GM18526 (cell line): ENCODE data around the gene CLHC1.

Experiments
- POLR2A ChIP-seq: IDR thresholded peaks from 3 replicates; pipeline ENCODE4 v1.6.1; 2011; ENCODE audit not compliant: insufficient read length; ENCODE audit errors: extremely low read depth

The CLHC1 gene

DNA sequence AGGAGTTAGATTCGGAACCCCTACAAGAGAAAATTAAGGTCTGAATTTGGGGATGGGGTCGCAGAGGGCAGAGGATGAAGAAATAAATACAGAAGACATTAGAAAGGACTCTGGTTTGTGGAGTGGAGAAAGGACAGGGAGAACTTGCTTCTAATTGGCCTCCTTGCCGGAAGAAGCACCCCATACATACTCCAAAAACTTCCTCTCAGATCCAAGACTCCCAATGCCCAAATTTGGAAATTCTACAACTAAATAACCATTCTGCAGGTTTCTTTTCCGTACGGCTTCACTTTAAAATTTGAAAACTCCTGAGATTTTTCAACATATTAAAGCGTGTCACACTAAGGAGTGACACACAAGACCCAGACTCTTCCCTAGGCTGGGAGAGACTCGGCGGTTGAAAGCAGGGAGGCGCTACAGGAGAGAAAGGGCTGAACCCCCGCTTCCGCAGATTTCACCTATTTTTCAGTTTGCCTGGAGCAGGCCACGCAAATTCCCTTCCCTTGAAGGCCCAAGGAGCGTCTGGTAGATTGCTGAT is 478 bp downstream of the CLHC1 start:
- no peak for TF ChIP-seq POLR2A

DNA sequence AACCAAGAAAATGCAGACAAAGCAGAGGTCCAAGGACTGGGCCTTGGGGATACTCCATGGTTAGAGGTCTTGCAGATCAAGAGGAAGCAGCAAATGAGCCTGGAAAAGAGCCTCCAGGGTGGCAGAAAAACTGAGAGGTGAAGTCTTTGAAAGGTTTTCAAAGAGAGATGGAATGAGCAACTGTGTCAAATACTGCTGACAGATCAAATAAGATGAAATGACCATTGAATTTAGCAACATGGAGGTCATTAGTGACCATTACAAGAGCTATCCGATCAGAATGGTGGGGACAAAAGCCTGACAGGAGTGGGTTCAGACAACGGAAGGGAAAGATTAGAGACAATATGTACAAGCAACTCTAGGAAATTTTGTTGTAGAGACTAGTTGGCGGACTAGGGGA is 1.5 kb downstream of the CLHC1 start:
- no peak for TF ChIP-seq POLR2A

DNA sequence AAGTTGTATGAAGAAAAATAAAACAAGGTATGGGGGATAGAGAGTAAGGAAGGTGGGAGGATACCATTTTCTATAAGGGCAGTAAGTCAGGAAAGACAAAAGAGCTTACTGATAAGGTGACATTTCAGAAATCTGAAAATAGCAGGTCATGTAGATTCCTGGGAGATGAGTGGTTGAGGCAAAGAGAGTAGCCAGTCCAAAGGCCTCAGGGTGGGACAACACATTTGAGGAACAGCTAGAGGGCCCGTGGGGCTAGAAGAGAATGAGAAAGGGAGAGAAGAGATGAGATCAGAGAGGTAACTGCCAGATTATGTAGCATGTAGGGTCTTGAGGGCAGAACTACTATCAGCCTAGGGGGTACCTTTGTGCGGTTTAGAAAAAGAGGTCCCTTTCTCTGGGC is 2.9 kb downstream of the CLHC1 start:
- TF ChIP-seq POLR2A = no peak

DNA sequence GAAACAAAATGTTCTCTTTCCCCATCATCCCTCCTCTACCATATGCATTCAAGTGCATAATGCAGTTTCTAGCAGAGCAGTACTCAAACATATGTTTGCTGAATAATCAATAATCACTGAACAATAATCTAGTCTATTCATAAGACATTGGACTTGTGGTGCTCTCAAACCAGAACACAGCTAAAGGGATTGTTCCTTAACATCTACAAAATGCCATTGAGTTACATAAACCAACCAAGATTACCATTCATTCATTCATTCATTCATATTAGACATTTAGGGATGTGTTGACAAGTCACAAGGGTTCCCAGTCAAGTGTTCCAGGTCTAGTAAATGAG is 3.9 kb downstream of the CLHC1 start:
- no peak for TF ChIP-seq POLR2A

DNA sequence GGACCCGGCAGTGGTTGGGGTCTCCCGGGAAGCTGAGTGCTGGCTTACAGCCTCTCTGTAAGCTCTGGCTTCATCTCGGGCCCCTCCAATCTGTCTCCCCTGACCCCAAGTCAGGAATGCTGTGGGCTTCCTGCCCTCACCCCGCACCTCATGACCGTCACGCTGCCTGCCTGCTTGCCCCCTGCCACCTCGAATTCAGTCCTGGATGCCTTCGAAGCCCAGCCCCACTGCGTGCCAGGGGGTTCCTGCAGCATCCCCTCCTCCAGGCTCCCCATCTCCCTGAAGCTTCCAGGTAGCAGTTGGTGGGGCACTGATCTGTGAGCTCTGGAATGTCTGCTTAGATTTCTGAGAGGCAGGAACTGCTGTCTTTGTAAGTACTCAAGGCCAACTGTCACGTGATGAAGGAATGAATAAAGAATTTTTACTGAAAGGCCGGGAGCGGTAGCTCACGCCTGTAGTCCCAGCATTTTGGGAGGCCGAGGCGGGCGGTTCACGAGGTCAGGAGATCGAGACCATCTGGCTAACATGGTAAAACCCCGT is 6.5 kb downstream of the CLHC1 start:
- TF ChIP-seq POLR2A = no peak

DNA sequence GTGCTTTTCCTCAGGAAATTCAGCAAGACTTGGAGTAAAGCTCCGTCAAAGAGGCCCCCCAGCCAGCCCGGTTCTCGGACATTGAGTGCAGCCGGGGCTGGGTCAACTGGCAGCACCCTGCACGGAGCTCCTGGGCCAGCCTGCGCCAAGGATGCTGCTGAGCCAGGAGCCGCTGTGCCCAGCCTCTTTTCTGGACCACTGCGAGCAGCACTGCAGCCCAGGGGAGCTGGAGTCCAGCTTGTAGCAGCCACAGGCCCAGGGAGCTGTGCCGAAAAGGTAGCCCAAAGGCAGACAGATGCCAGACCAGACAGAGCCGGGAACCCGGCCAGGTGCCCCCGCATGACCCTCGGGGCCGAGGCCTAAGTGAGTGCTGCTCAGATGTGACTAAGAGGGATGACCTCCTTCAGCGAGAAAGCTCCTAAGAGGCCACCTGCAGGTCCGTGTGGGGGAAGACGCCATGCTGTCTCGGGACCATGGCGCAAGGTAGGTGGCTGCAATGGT is 7.3 kb downstream of the CLHC1 start:
- no peak for TF ChIP-seq POLR2A

DNA sequence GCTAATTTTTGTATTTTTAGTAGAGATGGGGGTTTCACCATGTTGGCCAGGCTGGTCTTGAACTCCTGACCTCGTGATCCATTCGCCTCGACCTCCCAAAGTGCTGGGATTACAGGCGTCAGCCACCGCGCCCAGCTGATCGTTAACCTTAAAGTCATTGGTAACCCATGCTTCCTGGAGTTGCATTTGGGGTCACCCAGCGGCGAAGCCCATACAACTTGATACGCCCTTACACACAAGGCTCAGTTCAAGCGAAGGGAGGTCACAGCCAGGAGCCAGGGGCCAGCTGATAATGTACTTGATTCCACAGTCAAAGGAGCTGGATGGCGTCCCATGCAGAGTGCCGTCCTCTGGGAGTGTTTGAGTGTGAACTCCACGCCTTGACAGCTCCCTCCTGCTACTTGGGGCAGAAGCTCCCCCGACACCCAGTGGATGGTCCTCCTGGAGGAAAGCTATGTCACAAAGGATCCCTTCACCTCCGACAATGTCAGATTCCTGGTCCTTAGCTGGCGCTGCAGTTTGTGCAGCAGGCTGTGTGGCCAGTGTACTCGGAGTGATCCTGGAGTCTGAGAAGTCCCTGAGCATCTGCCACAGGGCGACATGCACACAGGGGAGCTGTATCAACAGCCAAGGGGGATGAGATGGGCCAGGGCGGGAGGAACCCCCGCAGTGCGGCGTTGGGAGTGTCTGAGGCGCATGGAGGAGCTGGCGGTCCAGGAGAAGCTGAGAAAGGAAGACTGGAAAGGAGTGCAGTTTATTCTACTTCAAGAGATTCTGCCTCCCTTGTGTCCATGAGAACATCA is 7.9 kb downstream of the CLHC1 start:
- TF ChIP-seq POLR2A = no peak

DNA sequence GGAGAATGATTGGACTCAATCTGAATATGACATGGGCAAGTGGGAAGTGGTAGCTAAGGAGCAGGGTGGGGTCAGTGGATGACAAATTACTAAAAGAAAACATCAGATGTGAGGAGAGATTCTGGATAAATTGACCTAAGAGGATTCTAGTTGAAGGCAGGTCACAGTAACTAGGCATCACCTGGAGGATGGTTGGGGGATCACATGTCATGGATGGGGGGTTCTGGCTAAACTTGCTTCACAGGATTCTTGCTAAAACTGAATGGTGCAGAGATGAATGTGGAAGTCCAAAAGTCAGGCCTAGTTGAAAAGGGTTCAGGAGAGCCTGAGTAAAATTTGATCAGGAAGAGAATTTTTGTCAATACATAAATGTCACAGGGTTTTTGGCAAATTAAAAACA is 18.3 kb downstream of the CLHC1 start:
- TF ChIP-seq POLR2A = no peak

DNA sequence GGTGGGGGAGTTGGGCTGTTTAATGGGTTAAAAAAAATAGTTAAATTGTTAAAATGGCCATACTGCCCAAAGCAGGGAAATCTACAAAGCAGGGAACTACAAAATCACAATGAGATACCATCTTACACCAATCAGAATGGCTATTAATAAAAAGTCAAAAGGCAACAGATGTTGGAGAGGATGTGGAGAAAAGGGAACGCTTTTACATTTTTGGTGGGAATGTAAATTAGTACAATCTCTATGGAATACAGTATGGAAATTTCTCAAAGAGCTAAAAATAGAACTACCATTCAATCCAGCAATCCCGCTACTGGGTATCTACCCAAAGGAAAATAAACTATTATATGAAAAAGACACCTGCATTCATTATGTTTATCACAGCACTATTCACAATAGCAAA is 27.1 kb downstream of the CLHC1 start:
- TF ChIP-seq POLR2A = no peak

DNA sequence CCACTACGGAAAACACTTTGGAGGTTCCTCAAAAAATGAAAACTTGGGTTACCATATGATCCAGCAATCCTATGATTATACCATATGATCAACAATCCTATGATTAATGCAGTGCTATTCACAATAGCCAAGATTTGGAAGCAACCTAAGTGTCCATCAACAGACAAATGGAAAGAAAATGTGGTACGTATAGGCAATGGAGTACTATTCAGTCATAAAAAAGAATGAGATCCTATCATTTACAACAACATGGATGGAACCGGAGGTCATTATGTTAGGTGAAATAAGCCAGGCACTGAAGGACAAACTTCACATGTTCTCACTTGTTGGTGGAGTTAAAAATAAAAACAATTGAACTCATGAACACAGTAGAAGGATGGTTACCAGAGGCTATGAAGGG is 27.6 kb downstream of the CLHC1 start:
- TF ChIP-seq POLR2A = no peak

DNA sequence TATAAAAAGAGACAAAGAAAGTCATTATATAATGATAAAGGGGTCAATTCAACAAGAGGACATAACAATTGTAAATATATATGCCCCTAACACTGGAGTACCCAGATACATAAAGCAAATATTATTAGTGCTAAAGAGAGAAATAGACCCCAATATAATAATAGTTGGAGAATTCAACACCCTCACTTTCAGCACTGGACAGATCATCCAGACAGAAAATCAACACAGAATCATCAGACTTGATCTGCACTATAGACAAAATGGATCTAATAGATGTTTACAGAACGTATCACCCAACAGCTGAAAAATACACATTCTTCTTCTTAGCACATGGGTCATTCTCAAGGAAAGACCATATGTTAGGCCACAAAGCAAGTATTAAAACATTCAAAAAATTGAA is 31.7 kb downstream of the CLHC1 start:
- TF ChIP-seq POLR2A = no peak

DNA sequence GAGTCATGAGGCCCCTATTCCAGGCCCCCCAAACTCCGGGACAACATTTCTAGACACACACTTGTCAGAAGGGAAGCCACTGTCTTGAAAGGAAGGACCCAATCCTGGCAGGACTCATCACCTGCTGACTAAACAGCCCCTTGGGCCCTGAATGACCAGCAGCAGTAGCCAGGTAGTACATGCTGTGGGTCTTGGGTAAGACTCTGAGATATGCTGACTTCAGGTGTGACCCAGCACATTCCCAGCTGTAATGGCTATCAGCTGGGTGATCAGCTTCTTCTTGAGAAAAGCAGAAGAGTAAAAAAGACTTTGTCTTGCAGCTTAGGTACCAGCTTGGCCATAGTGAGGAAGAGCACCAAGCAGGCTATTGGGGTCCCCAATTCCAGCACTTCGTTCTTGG is 35.6 kb downstream of the CLHC1 start:
- TF ChIP-seq POLR2A = no peak

DNA sequence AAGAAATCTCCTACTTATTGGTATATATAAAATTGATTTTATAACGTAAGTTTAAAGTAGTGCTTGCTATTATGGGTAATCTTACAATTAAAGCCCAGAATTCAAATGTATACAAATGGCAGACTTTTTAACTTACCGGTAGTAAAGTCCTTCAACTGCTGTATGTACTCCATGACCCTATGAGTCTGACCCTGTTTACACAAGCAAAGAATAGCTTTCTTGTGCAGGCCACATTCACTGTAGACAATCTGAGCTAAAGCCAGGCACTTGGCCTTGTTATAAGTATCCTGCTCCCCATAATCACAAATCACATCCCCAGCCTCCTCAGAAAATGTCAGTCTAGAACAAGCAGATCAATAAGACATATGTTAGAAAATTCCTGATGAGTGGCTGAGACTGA is 51.7 kb downstream of the CLHC1 start:
- TF ChIP-seq POLR2A = no peak

DNA sequence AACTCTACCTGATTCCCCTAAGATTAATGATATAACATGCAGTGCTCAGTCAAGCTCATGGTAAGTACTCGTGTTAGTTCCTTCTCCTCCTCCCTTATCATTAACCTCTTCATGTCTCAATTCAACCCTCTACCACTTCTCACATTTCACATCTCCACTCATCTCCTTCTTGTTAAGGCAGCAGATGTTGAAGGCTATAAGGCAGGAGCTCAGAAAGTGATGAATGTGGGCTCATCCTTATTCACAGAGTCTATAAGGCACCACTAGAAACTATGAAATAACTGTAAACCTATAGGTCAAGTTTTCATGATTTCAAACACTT is 56.0 kb downstream of the CLHC1 start:
- no peak for TF ChIP-seq POLR2A

DNA sequence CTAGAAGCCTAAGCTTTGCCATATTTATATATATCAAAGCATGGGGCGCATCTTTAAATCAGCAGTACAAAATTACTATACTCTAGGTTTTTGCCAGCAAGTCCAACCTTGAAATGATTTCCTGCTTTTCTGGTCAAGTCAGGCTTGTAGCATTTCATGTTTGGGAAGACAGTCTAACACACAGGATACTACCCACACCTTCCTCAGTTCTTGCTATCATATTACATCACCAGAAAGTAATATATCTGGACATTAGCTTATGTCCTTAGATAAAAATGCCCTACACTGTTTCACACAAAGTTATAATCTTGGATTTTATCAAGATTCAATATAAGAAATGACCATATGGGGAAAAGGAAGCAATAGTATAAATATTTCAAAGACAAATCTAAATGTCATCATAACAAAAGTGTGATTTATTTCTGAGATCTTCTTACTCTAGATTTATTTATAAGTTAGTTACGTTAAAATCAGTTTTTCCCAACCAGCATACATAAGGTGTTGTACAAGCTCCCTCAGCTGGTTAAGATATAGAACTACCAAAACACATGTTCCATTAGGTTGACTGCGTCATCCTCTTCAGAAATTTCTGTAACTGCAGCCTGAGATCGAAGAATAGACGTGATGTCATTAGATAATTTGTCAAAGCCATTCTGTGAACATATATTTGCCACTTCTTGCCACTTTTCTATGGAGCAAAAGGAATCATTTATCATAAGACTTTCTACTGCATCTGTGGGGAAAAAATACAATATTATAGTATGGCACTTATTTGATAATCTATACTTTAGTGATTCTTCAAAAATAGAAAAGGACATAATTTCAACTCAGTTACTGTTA is 56.6 kb downstream of the CLHC1 start:
- no peak for TF ChIP-seq POLR2A
